K562 (cell line): ENCODE results near the gene STAT4. TPM values are rescaled to one million over a fixed set of nuclear protein-coding genes. Genes with fewer than 3 reads are reported as not detected.

Experiments
- ATAC-seq: fragments of 200-7000 bp; cut with Tn5 transposase; 3 replicates; pipeline ENCODE4 v1.9.1; 2020; ENCODE audit warnings: moderate library complexity
- BruUV-seq: library from RNA; stranded (reverse); fragments of 400-500 nt; replicated peaks from 2 replicates; lab custom pipeline; 2021; lab: Mats Ljungman, UMichigan
- CTCF ChIA-PET: fragments of 300-600 bp; formaldehyde crosslinking; extraction: SDS; loops from one replicate; lab custom pipeline; 2021; ENCODE audit warnings: low intra/inter-chr PET ratio; lab: Yijun Ruan, JAX
- POLR2A ChIA-PET: fragments of 300-600, 350-650 bp; sonication (Branson Sonifier 250); formaldehyde crosslinking; extraction: SDS; loops from one replicate; lab custom pipeline; 2021; ENCODE audit warnings: antibody characterized with exemption, inconsistent platforms; lab: Yijun Ruan, JAX
- DNase-seq, 4 experiments: peaks; one replicate each; pipeline versions ENCODE4 v3.0.0 to v3.0.0-alpha.2; 2011 to 2018; ENCODE audit warnings: low spot score in 3 of 4, mixed read lengths in 3 of 4; ENCODE audit errors: extremely low read depth in 1 of 4
- FAIRE-seq: peaks from 2 replicates; lab custom pipeline; 2011; peaks lifted over from hg19 to GRCh38; lab: Jason Lieb, UNC
- H2AFZ ChIP-seq: 2 replicates; pipeline ENCODE4 v1.6.0; 2011; ENCODE audit warnings: low read depth, low read length, control low read depth, inconsistent platforms
- H3K27ac ChIP-seq: fragments of 200-600 bp; 3 replicates; pipeline ENCODE4 v1.8.0; 2011; ENCODE audit warnings: low read depth, mild to moderate bottlenecking, control low read depth, inconsistent platforms, low read length, moderate library complexity, mixed read lengths; ENCODE audit errors: extremely low read depth
- H3K27me3 ChIP-seq, 2 experiments: fragments of 300-600 bp in 1 of 2; 2 replicates in 1 of 2; 3 replicates in 1 of 2; pipeline versions ENCODE4 v1.6.0 to v1.8.0; 2011; ENCODE audit warnings: inconsistent platforms in 2 of 2, low read length in 2 of 2, mild to moderate bottlenecking in 1 of 2, mixed read lengths in 1 of 2, moderate library complexity in 1 of 2; ENCODE audit not compliant: control insufficient read depth in 2 of 2, insufficient read depth in 2 of 2
- H3K36me3 ChIP-seq: fragments of 300-600 bp; 3 replicates; pipeline ENCODE4 v1.8.0; 2011; ENCODE audit warnings: mild to moderate bottlenecking, low read length, inconsistent platforms; ENCODE audit not compliant: control insufficient read depth, insufficient read depth
- H3K4me1 ChIP-seq, 2 experiments: fragments of 200-600 bp in 1 of 2; replicated peaks in 1 of 2; 2 replicates in 1 of 2; 3 replicates in 1 of 2; pipeline versions ENCODE4 v1.5.1 to v1.8.0; 2011; ENCODE audit warnings: inconsistent platforms in 2 of 2, low read length in 2 of 2, mild to moderate bottlenecking in 1 of 2, mixed read lengths in 1 of 2, moderate library complexity in 1 of 2; ENCODE audit not compliant: control insufficient read depth in 2 of 2, insufficient read depth in 2 of 2
- H3K4me2 ChIP-seq: 2 replicates; pipeline ENCODE4 v1.6.1; 2011; ENCODE audit warnings: low read length, control low read depth, inconsistent platforms, mixed read lengths; ENCODE audit not compliant: insufficient read depth
- H3K4me3 ChIP-seq: fragments of 200-600 bp; sonication (generic), shearing (Covaris generic); 2 replicates; pipeline ENCODE4 v1.5.1; 2016; ENCODE audit warnings: control low read depth, inconsistent platforms
- H3K79me2 ChIP-seq: fragments of 200-600 bp; 3 replicates; pipeline ENCODE4 v1.8.0; 2011; ENCODE audit warnings: low read length, inconsistent platforms; ENCODE audit not compliant: control insufficient read depth, insufficient read depth
- H3K9ac ChIP-seq, 2 experiments: 2 replicates each; pipeline versions ENCODE4 v1.6.0 to v1.6.1; 2011; ENCODE audit warnings: low read depth in 2 of 2, low read length in 2 of 2, control low read depth in 1 of 2, inconsistent platforms in 1 of 2, mild to moderate bottlenecking in 1 of 2, mixed read lengths in 1 of 2; ENCODE audit not compliant: insufficient read depth in 1 of 2
- H3K9me1 ChIP-seq: one replicate; pipeline ENCODE4 v1.6.0; 2011; ENCODE audit warnings: inconsistent platforms, mild to moderate bottlenecking, low read length, moderate library complexity; ENCODE audit not compliant: control insufficient read depth, insufficient read depth
- H3K9me3 ChIP-seq: replicated peaks from 2 replicates; pipeline ENCODE4 v1.5.1; 2011; ENCODE audit warnings: low read depth, low read length, inconsistent platforms; ENCODE audit not compliant: control insufficient read depth, insufficient read depth
- H4K20me1 ChIP-seq: replicated peaks from 2 replicates; pipeline ENCODE4 v1.6.1; 2011; ENCODE audit warnings: low read length, inconsistent platforms, mixed read lengths; ENCODE audit not compliant: control insufficient read depth, insufficient read depth
- CBX2 ChIP-seq: fragments of 200-600 bp; sonication (generic); IDR thresholded peaks from one replicate; pipeline ENCODE4 v1.6.1; 2012; ENCODE audit warnings: mild to moderate bottlenecking, low read length, inconsistent platforms; ENCODE audit not compliant: insufficient read depth, poor library complexity, severe bottlenecking
- HNRNPLL ChIP-seq: fragments of 200-400 bp; formaldehyde crosslinking; IDR thresholded peaks from 2 replicates; pipeline ENCODE4 v1.6.1; 2017; ENCODE audit warnings: low read length, low read depth, mild to moderate bottlenecking; ENCODE audit not compliant: poor library complexity, severe bottlenecking
- KDM2B ChIP-seq: fragments of 250-450 bp; sonication (Bioruptor Pico); IDR thresholded peaks from 2 replicates; pipeline ENCODE4 v1.8.0; 2021; ENCODE audit warnings: mild to moderate bottlenecking, moderate library complexity
- NCOA2 ChIP-seq, 2 experiments: fragments of 450-650 bp; IDR thresholded peaks; 2 replicates each; pipeline ENCODE4 v1.6.1; 2018; ENCODE audit warnings: mild to moderate bottlenecking in 2 of 2, moderate library complexity in 1 of 2; ENCODE audit not compliant: partially characterized antibody in 2 of 2
- NKRF ChIP-seq: fragments of 450-650 bp; IDR thresholded peaks from 2 replicates; pipeline ENCODE4 v1.6.1; 2016; ENCODE audit warnings: borderline replicate concordance
- RBM34 ChIP-seq: fragments of 200-400 bp; formaldehyde crosslinking; IDR thresholded peaks from 2 replicates; pipeline ENCODE4 v1.6.1; 2018; ENCODE audit warnings: low read length, borderline replicate concordance; ENCODE audit not compliant: insufficient read depth
- TSHZ1 ChIP-seq: fragments of 250-450 bp; sonication (Bioruptor Pico); IDR thresholded peaks from 2 replicates; pipeline ENCODE4 v1.4.0; 2020; ENCODE audit warnings: mild to moderate bottlenecking, moderate library complexity
- U2AF1 ChIP-seq: fragments of 200-400 bp; formaldehyde crosslinking; optimal IDR thresholded peaks from 2 replicates; pipeline ENCODE3; 2017; ENCODE audit warnings: mild to moderate bottlenecking, low read depth, low read length, moderate library complexity
- ZBTB49 ChIP-seq: sonication (generic); formaldehyde crosslinking; IDR thresholded peaks from 2 replicates; pipeline ENCODE4 v1.8.0; 2022; ENCODE audit warnings: missing genetic modification reagents, mild to moderate bottlenecking, borderline replicate concordance
- ZSCAN32 ChIP-seq: fragments of 450-650 bp; formaldehyde crosslinking; IDR thresholded peaks from 2 replicates; pipeline ENCODE4 v1.4.0; 2020; ENCODE audit warnings: mild to moderate bottlenecking, moderate library complexity
- WGBS: fragments of 100-300 bp; shearing (Covaris generic); methylation state at CpG from one replicate; pipeline ENCODE4 v1.1.6; 2016; ENCODE audit warnings: low coverage, mixed read lengths; ENCODE audit not compliant: insufficient coverage; ENCODE audit errors: missing lambda C conversion rate; 5-methylcytosine and 5-hydroxymethylcytosine counted together
- in situ Hi-C: fragments of 300-500 bp; cut with MboI; formaldehyde crosslinking; loops from 4 replicates; pipeline ENCODE4 v1.15.0; 2018; ENCODE audit warnings: inconsistent platforms, mixed read lengths
- intact Hi-C: fragments of 100-400 bp; cut with micrococcal nuclease; formaldehyde crosslinking; loops from 2 replicates; pipeline ENCODE4 v1.14.2; 2022
- polyA plus RNA-seq, 8 experiments: library from polyadenylated mRNA; depleted of rRNA in 4 of 8; stranded (reverse) in 5 of 8; unstranded in 3 of 8; fragments of >200 nt; fragmentation: Nextera tagmentation in 2 of 8; fragmentation: Illumina TruSeq in 1 of 8; extraction: Ambion mirVana in 2 of 8; extraction: Trizol in 1 of 8; gene quantifications; 2 replicates each; pipeline versions ENCODE4 v1.2.1 to v1.2.3, GENCODE V29; 2011 to 2014; ENCODE audit warnings: inconsistent platforms in 1 of 8, missing spikeins in 1 of 8
- total RNA-seq, 7 experiments: library from RNA; depleted of rRNA in 6 of 7; stranded (reverse); fragments of >200 nt in 6 of 7; fragmentation: Illumina TruSeq in 2 of 7; extraction: Trizol in 2 of 7; gene quantifications; 2 replicates each; pipeline versions ENCODE4 v1.2.1 to v1.2.3, GENCODE V29; 2011 to 2021; ENCODE audit warnings: low replicate concordance in 1 of 7
- TF ChIP-seq, protein P1 (sequence below): sonication (generic); formaldehyde crosslinking; IDR thresholded peaks from 2 replicates; pipeline ENCODE4 v1.8.1; 2022; ENCODE audit warnings: missing genetic modification reagents

STAT4 gene
- total and polyA plus RNA-seq, 9 of the 15 experiments (the other 6 are each of a cell fraction or from before 2014, with no cell fraction given), result 0.01 to 0.06 (median 0.03) TPM; not detected in 6

- in situ Hi-C loops, result no loop called here
- Histone ChIP-seq H3K27me3 (no peaks in the 10 kb centered on the region), H3K79me2 (peaks cover 7% of the 10 kb centered on the region), H3K9me1 (no peaks in the 10 kb centered on the region), H3K4me2 (no peak overlapping the region), H3K9ac (no peak overlapping the region), H3K4me1 (peaks cover 0 to 23% of the 10 kb centered on the region in 2 experiments; a peak in 2 of 5 replicates), H3K27ac (no peak overlapping the region), H3K36me3 (no peaks in the 10 kb centered on the region), H4K20me1 (no peaks in the 10 kb centered on the region), H2AFZ (no peak overlapping the region), H3K4me3 (no peak overlapping the region), H3K9me3 (no peaks in the 10 kb centered on the region; the same call in 1 of the 2 replicates)
- ChIA-PET CTCF (no interaction called here), POLR2A (interaction anchor here (0.9 kb wide), 1 partner anchor 12 kb away, joined by 4 read pairs; no protein-coding TSS in a partner anchor)
- no peak for DNase-seq
- intact Hi-C loops, result no loop called here
- no peak for FAIRE-seq
- no peak for ATAC-seq
- WGBS, result 25% methylated on average over 2 of the region's 2 CpGs
- BruUV-seq, result no TSS peak
- TF ChIP-seq HNRNPLL, result no peak
- TF ChIP-seq RBM34, result no peak
- no peak for TF ChIP-seq ZBTB49 (CRISPR knock-in tag)
- no peak for TF ChIP-seq U2AF1
- no peak for TF ChIP-seq NCOA2 (IDR thresholded peaks at IDR 0.05; ENCODE audit: partially characterized antibody in 2 of 2)
- no peak for TF ChIP-seq NKRF
- TF ChIP-seq TSHZ1, result no peak
- no peak for TF ChIP-seq ZSCAN32
- TF ChIP-seq, protein P1, sequence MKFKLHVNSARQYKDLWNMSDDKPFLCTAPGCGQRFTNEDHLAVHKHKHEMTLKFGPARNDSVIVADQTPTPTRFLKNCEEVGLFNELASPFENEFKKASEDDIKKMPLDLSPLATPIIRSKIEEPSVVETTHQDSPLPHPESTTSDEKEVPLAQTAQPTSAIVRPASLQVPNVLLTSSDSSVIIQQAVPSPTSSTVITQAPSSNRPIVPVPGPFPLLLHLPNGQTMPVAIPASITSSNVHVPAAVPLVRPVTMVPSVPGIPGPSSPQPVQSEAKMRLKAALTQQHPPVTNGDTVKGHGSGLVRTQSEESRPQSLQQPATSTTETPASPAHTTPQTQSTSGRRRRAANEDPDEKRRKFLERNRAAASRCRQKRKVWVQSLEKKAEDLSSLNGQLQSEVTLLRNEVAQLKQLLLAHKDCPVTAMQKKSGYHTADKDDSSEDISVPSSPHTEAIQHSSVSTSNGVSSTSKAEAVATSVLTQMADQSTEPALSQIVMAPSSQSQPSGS (CRISPR knock-in tag), result no peak
- TF ChIP-seq KDM2B (CRISPR knock-in tag), result no peak
- TF ChIP-seq CBX2, result no peak
These were observed 124.4 kb downstream of the STAT4 start for GRCh38 chr2:191026377-191026776.
